Mesothelial cell of epicardium (in vitro differentiated cells): ENCODE data around the gene FBXO4. TPM values are rescaled to one million over a fixed set of nuclear protein-coding genes. Genes with fewer than 3 reads are reported as not detected.

Source experiments
- DNase-seq, 2 experiments: peaks; one replicate each; pipeline ENCODE4 v3.0.0; 2021; ENCODE audit warnings: low spot score in 2 of 2; ENCODE audit not compliant: unreplicated experiment in 2 of 2
- H3K27ac Mint-ChIP-seq: 2 replicates; pipeline ENCODE4 v1.8.0; 2021; ENCODE audit warnings: mixed read lengths
- H3K27me3 Mint-ChIP-seq: 2 replicates; pipeline ENCODE4 v1.8.0; 2021; ENCODE audit warnings: low read depth, mixed read lengths
- H3K36me3 Mint-ChIP-seq: 2 replicates; pipeline ENCODE4 v1.8.0; 2021; ENCODE audit warnings: mixed read lengths
- H3K4me1 Mint-ChIP-seq: 2 replicates; pipeline ENCODE4 v1.8.0; 2021; ENCODE audit warnings: mixed read lengths
- H3K4me3 Mint-ChIP-seq: 2 replicates; pipeline ENCODE4 v1.8.0; 2021; ENCODE audit warnings: mild to moderate bottlenecking, moderate library complexity, mixed read lengths
- H3K9me3 Mint-ChIP-seq: 2 replicates; pipeline ENCODE4 v1.8.0; 2021; ENCODE audit warnings: mixed read lengths
- CTCF ChIP-seq: fragments of 200-600 bp; sonication (generic); IDR thresholded peaks from one replicate; pipeline ENCODE4 v1.5.0; 2021; ENCODE audit warnings: antibody characterized with exemption; ENCODE audit not compliant: unreplicated experiment
- total RNA-seq: library from RNA; stranded (reverse); gene quantifications from 3 replicates; pipeline ENCODE4 v1.2.1, GENCODE V29; 2021

The FBXO4 gene
- total RNA-seq, 1 donor from 2014 or later: 6.8 TPM

- DNase-seq: no peak
- Mint-ChIP-seq H3K9me3 (peaks cover 4% of the 10 kb centered on the region), H3K27me3 (peaks cover 3% of the 10 kb centered on the region), H3K36me3 (no peaks in the 10 kb centered on the region), H3K4me1 (peaks cover 14% of the 10 kb centered on the region), H3K27ac (no peak overlapping the region), H3K4me3 (no peak overlapping the region)
- no peak for TF ChIP-seq CTCF
Observed at GRCh38 chr5:41983284-41983683, 58.2 kb downstream of the FBXO4 start.

- H3K9me3 Mint-ChIP-seq: peaks cover 4% of the 10 kb centered on the region
- no peak overlapping the region for H3K27ac Mint-ChIP-seq
- H3K27me3 Mint-ChIP-seq: peaks cover 3% of the 10 kb centered on the region
- no peak overlapping the region for H3K4me3 Mint-ChIP-seq
- peaks cover 6% of the 10 kb centered on the region for H3K4me1 Mint-ChIP-seq
- no peak for DNase-seq
- H3K36me3 Mint-ChIP-seq: no peaks in the 10 kb centered on the region
- TF ChIP-seq CTCF: no peak
Observed at GRCh38 chr5:41985945-41986695, 61.0 kb downstream of the FBXO4 start.

Other genes starting within 250 kb of the FBXO4 start
- 20.3 to 21.2 TPM (median 20.8 TPM) in 3 replicates for gene OXCT1, start 54.9 kb upstream of the FBXO4 start, total RNA-seq
- gene RIMOC1, start 20.9 kb upstream of the FBXO4 start, total RNA-seq: 29.2 to 30.8 TPM (median 30.0 TPM) in 3 replicates